Right forelimb (tissue), 1 donor: Measurements from ENCODE around the gene MCTP2.
"Not testable (repeated sequence)": the region's sequence is repeated elsewhere in the genome, so short reads cannot be mapped to it uniquely, and the experiment has no call there.

Experiments used
- DNase-seq: peaks from one replicate; pipeline ENCODE4 v3.0.0-alpha.2; 2018

Gene MCTP2

DNA sequence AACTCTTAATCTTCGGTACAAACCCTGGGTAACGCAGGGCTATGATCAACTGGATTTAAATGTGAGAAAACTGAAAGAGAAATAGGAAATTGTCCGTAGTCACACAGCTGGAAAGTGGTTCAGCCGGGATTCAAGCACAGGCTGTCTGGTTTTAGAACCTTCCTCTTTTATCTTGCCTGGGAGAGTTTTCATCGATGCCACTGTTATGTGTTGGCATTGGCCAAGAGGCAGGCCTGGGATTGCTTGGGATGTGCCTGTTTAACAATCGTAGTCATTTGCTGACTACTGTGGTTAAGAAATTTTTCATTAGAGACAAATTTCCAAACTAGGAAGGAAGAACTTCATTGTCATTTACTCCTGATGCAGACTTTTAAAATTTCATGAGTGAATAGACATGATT lies 4.3 kb downstream of the MCTP2 start:
- DNase-seq, result no peak

DNA sequence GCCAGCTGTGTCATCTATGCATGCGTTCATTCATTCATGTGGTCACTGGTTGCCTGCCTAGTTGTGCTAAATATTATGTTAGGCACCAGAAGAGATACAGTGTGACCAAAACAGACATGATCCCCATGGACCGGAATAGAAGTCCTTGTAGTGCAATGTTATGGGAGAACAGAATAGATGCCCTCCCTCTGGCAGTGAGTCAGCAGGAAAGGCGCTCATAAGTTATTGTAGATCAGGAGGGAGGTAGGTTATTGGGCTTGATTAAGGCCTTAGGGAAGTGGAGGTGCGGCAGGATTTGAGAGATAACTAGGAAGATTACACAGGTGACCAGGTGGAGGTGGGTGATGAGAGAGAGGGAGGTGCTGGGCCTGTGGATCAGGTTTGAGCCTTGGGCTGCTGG lies 5.2 kb downstream of the MCTP2 start:
- no peak for DNase-seq

DNA sequence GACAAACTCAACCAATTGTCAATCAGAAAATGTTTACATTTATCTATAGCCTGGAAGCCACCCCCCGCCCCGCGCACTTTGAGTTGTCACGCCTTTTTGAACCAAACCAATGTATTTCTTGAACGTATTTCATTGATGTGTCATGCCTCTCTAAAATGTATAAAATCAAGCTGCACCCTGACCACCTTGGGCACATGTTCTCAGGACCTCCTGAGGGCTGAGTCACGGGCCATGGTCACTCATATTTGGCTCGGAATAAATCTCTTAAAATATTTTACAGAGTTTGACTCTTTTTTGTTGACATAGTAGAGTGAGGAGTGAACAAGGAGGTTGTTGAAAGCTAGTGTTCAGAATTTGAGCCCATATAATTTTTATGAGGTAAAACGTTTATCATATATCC lies 6.5 kb downstream of the MCTP2 start:
- DNase-seq, result no peak

DNA sequence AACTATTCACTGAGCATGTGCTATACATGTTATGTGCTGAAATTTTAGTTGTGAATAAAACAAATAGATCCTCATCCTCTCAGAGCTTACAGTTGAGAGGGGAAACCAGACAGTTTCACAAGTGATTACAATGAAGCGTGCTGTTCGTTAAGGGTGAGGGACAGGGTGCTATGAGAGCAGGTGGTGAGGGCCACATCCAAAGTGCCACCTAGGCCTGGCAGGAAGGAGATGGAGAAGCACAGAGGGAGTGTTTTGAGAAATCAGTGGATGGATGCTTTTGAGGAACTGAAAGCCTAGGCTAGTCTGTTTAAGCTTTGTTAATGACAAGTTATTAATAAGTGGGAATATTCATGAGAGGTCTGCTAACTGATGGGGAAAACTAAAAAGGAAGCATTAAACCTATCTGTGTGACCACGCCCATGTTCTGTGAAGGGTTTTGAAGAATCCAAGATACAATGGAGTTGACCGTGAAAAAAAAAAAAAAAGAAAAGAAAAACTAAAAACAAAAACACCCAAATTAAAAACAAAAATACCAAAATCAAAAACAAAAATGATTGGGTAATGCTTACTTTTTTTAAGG lies 7.3 kb downstream of the MCTP2 start:
- DNase-seq, result no peak

DNA sequence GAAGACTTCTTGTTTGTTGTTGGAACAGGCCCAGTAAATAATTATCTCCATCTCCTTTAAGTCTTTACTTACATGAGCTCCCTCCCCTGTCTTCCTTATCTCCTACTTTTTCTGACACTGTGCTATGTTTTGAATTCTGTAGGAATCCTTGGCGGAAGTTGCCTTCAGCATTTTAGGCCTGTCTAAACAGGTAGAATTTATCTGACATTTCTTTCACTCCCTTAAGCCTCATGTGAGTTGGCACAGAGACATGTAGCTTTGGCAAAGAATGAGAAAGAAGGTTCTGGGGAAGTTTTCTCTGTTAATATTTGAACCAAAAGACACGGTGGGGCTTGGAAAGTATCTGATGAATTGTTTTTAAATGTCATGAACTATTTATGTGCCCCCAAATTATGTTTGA lies 8.1 kb downstream of the MCTP2 start:
- DNase-seq, result no peak

DNA sequence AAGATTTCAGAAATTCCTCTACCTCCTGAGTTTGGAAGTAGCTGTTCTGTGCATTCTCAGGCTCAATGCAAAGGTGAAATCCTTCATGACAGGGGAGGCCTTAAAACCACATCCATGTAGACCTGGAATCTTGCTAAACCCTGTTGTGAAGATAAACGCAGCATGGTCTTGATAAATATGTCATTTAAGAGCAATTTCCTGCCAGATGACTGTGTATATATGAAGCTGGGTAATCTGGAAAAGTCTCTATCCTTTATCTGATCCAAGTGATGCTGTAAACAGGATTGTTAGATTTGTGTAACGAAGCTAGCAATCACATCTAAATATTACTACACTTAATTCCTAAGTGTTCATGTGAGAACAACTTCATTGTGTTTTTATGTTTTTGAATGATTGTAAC lies 9.1 kb downstream of the MCTP2 start:
- DNase-seq, result no peak

DNA sequence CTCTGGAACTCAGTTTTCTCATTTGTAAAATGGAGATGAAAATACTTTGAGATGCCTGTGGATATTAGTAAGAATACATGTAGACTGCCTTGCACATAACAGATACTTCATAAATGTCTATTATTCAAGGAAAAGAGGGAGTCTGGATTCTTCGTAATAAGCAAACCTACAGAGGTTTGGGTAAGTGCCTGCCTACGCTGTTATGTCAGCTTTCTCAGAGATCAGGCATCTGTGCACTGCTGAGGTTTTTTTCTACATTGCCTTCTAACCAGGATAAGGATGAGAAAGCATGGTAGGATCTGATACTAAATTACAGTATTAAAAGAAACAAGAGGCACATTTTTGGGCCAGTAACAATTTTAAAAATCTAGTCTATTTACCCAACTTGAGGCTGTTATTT lies 10.9 kb downstream of the MCTP2 start:
- DNase-seq, result no peak

DNA sequence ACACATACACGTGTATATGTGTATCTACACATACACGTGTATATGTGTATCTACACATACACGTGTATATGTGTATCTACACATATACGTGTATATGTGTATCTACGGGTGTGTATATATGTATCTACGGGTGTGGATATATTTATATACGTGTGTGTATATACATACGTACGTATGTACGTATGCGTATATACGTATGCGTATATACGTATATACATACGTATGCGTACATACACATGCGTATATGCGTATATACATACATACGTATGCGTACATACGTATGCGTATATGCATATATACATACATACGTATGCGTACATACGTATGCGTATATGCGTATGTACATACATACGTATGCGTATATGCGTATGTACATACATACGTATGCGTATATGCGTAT lies 11.6 kb downstream of the MCTP2 start:
- not testable (repeated sequence) for DNase-seq

DNA sequence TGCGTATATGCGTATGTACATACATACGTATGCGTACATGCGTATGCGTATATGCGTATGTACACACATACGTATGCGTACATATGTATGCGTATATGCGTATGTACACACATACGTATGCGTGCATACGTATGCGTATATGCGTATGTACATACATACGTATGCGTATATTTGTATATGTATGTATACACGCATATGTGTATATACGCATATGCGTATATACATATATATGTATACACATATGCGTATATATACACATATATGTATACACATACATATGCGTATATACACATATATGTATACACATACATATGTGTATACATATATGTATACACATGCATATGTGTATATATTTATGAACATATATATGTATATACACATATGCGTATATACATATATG lies 12.1 kb downstream of the MCTP2 start:
- no peak for DNase-seq

DNA sequence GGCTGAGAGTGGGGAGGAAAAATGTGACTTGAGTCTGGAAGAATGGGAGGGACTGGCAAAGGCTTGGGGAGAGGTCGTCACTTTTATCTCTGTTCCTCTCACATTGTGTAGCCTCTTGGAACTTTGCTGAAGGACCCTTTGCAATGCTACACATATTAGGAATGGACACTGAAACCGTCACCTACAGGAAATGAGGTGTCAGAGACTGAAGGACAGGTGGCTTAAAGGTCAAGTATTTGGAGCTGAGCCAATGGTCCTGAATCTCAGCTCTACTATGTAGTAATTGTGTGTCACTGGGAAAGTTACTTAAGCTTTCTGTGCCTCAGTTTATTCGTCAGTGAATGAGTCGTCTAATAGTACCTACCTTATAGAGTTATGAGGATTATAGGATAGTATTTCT lies 14.7 kb downstream of the MCTP2 start:
- DNase-seq, result no peak

DNA sequence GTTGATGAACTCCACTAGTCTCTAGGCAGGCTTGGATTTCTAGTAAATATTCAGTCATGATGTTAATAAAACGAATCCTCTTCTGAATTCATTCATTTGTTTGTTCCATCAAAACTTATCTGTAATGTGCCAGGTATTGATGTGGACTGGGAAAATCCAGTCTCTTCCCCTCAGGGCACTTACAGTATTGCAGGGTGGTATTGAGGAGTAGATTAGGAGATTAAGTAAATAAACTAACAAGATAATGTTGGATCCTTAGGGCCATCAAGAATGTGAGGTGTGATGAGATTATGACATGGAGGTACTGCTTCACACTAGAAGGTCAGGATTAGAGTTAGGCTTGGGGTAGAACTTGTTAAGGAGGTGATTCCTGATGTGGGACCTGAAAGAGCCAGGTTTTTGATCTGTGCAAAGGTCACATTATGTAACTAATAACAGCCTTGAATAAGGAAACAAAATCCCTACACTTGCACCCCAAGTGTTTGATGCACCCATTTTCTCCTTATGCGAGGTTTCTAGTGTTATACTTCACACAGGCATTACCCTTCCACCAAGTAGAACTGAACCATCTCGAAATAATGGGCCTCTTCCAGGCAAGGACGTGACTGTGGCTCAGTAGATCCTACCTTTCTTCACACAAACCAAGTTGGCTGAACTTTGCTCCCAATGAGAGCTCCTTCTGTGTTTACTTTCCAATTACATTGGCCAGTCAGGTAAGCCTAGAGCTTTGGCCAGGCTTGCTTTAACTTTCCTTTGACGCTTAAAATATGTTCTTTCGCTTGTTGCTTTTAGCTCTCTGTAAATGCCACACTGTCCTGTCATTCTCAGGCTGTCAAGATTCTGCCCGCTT lies 16.7 kb downstream of the MCTP2 start:
- DNase-seq, result no peak

DNA sequence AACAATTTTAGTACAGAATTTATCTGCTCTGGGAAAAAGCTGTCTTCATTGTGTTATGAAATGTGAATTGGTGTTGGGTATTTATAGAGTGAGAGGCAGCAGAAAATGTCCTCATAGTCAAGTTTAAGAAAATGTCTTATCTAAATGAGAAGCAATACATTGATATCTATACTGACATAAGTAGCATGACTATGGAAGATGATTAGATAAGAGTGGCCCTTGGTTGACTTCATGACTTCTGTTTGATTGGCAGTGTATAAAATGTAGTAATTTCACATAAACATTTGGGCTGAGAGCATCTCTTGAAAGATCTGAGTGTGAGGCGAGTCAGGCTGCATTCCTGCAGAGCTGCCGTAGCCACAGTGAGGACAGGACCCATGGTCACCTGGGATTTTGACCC lies 19.4 kb downstream of the MCTP2 start:
- no peak for DNase-seq

DNA sequence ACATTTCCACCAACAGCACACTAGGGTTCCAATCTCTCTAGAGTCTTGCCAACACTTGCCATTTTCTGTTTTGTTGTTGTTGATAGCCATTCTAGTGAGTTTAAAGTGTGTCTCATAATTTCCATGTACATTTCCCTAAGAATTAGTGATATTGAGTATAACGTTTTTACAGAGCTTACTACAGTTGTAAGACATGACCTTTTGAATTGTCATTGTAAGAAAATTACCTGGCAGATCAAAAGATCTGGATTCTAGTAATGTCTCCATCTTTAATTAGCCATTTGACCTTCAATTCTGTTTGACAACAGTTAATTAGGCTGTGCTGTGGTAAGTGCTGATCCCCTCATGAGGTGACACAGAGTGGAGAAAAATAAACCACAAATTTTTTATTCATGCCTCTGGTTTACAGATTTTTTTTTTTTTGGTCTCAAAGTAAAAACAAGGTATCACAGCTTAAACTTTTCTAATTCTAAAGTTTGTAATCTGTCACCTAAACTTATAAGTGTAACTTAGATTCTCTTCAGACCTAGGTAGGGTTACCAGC lies 20.9 kb downstream of the MCTP2 start:
- DNase-seq, result no peak

DNA sequence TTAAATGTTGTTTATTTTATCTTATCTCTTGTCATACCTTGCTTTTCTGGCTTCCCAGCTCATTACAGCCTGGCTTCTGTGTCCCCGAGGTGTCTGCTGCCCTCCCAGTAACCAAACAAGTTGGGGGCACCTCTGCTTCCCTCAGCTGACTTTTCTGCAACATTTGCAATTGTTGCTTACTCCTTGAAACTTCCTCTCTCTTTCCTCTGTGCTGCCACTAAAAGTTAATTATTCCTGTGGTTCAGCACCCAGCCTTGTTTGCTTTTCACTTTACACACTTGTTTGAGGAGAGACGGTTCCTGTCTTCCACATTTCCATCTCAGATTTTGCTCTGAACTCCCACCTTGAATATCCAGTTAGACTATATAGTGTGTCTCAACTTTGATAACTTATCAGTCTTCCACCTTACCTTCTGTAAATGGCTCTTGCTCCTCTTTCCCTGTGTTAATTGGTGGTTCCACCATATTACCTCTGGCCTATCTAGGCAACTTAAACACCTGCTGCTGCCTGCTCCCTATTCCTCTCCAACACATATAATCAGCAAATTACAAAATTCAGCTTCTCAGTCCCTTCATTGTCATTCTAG lies 21.6 kb downstream of the MCTP2 start:
- no peak for DNase-seq

DNA sequence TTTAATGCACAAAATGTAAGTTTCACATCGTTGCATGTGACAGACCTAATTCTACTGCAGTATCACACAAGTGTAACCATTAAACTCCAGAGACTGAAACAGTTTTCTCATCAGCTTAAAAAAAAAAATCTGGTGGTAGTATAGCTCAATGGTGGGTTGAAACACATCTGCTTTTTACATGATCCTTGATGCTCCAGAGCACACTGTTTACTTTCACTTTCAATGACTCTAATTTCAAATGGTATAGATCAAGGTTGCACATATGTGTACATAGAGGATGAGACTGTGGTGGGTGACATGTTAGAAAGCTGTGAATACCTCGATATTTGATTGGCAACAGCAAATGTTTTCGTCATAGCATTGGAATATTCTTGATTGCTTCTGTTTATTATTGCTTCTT lies 22.4 kb downstream of the MCTP2 start:
- DNase-seq, result no peak

DNA sequence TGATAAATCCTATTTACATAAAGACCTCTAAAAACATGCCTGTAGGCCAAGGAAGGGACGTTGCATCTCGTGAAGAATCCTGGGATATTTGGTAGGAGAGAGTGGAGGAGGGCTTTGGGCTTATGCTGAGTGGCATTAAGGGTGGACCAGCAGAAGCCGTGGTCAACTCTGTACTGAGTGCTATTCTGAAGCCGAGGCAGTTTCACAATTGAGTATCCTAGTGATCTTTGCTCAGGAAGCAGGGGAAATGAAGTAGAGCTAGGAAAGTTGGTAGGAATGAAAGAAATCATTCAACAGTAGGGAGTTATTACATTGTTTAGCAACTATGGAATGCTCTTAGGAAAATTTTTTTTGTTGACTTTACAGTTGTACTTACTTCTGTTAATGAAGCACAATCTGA lies 24.2 kb downstream of the MCTP2 start:
- DNase-seq, result no peak

DNA sequence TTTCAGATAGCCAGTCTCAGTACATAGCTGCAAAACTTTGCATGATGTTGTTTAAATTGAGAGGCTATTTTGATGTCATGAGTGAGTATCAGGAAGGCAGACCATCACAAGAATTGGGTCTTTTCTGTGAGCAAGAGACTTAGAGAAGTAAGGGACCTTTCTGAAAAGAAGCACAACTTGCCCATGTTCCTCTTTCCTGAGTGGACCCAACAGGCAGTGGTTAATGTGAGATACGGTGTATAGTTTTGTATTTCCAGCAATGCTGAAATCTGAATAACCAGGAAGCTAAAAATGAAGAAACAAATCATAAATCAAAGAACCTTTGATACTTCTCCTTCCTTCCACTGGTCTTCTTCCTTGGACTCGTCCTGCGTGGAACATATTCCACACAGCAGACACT lies 25.1 kb downstream of the MCTP2 start:
- no peak for DNase-seq

DNA sequence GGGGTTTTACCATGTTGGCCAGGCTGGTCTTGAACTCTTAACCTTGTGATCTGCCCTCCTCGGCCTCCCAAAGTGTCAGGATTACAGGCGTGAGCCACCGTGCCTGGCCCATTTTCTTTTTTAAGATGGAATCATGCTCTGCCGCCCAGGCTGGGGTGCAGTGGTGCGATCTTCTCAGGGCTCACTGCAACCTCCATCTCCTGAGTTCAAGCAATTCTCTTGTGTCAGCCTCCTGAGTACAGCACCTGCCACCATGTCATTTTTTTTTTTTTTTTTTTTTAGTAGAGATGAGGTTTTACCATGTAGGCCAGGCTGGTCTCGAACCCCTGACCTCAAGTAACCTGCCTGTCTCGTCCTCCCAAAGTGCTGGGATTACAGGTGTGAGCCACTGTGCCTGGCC lies 26.4 kb downstream of the MCTP2 start:
- DNase-seq, result not testable (repeated sequence)

DNA sequence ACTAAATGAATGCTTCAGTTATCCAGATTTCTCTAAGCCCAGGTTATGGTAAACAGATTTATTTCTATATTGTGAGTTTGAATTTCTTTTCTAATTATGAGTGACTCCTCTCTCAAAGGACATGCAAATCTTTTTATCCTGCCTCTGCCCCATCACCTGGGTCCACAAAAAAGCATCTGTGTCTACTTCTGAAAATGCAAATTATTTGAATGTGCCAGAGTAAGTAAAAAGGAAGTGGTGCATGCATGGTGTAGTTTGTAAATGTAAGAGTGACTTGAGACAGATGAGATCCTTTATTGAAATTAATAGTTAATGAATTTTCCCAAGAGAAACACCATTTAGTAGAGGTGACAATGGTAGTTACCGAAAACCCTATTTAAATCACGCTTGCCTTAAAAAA lies 26.9 kb downstream of the MCTP2 start:
- no peak for DNase-seq

DNA sequence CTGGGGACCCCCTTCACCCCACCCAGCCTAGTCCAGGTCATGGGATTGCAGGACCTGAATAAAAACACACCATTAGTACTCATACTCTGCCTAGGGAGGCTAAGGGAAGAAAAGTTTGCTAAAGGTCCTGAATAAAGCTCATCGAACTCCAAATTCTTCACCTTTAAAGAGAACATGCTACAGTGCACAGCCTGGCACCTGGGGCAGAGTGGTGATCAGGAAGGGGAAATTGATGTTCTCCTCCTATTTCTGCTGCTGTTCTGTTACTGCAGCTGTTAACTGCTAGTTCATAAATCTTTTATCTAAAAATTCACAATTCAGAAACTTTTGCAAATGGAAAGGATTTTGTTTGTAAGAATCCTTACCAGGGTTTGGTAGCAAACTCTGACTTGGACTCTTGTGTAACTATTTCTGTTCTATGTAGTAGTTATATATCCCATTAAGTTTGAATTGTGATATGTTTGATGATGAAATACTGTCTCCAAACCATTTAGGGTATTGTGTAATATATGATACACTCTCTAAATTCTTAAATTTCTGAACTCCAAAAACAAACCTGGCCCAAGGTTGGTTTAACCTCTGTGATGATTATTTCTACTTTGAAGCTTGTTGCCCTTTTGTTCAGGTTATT lies 27.9 kb downstream of the MCTP2 start:
- no peak for DNase-seq

DNA sequence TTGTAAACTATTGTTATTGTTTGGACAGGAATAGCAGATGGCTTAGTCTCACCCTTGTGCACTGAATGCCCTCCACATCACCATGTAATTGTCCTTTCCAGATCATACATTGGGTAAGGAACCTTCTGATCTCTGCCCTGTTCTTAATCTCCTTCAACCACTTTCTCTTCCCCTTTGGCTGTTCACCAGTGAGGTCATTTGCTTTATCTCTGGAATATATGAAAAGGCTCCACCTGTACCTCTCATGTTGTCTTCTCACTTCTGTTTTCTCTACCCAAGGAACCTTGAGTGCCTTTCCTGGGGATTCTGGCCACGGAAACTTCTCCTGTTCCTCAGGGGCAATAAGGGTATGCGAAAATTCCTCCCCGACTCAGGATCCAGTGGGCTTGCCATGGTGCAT lies 28.5 kb downstream of the MCTP2 start:
- DNase-seq, result no peak

DNA sequence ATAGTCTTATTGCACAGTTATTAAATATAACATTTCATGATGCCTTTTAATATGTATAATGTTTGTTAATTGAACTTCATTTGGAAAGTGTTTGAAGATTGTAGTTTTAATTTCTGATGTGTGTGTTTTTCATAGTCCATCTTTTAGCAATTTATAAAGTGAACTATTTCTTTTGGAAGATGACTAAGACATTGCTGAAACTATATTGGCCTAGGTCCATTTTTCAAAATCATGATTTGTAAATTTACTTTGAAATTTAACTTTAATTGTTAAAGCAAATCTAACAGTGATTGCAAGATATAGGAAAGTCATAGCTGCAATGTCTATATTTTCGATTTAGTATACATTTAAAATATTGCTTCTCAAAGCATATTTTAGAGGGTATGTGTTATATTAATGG lies 30.8 kb downstream of the MCTP2 start:
- DNase-seq, result no peak

DNA sequence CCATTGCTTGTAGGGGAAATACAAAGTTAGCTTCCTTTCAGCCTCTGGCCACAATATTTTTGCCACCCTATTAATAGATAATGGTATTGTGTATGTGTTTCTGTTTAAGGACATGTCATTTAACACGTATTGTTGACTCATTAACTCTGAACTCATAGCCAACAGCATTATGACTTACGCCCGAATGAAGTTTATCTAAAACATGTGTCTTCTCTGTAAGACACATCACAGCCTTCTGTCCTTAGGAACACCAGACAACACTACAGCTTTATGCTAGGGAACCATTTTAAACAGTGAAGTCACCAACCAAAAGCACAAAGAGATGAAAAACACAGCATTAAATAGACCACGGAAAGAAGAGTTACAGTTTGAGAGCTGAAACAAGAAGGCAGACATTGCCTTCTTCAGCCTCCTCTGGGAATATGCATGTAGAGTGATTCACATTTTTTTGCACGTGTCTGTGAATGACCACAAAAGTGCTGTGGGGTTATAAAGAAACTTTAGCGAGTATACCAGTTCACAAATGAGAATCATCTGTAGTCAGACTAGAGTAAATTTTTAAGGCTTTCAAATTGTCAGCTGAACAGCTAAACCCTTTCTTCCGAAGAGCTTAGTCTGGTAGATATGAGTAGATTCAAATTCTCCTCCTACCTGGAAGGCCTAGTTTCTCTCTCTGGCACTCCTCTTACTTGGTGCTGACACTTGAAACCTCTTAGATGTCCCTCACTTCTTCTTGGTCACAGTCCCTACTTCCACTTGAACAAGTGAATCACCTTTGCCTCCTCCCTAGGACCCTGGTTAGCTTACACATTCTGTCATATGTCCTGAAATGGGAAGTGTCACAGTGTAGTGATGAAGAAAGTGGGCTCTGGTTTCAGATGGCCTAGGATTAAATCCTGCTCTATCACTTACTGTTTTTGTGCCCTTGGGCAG lies 32.2 kb downstream of the MCTP2 start:
- no peak for DNase-seq
